Measurements from ENCODE around the gene ADORA2A.

ADORA2A gene

GRCh38 chr22:24427500-24428164, at the start of gene ADORA2A:
ADORA2A (plus strand) TSS chr22:24427599; CDS start chr22:24433405, 5,806 bp downstream.
- no peak for DNase-seq

- peak; percentile 48 for DNase-seq
Observed at GRCh38 chr22:24379536-24379935, 47.9 kb upstream of the ADORA2A start.

- no peak for DNase-seq
Observed at GRCh38 chr22:24380220-24380904, 47.0 kb upstream of the ADORA2A start.

GRCh38 chr22:24380905-24381230, 46.5 kb upstream of the ADORA2A start:
- DNase-seq: no peak

- no peak for DNase-seq
Observed at GRCh38 chr22:24383061-24383460, 44.3 kb upstream of the ADORA2A start.

- no peak for DNase-seq
Observed at GRCh38 chr22:24384131-24384530, 43.3 kb upstream of the ADORA2A start.

GRCh38 chr22:24386937-24387471, 40.4 kb upstream of the ADORA2A start:
- DNase-seq: no peak

GRCh38 chr22:24389680-24390079, 37.7 kb upstream of the ADORA2A start:
- DNase-seq: no peak

- no peak for DNase-seq
Observed at GRCh38 chr22:24390156-24390555, 37.2 kb upstream of the ADORA2A start.

GRCh38 chr22:24390576-24390975, 36.8 kb upstream of the ADORA2A start:
- DNase-seq: peak; percentile 56

GRCh38 chr22:24391836-24392217, 35.6 kb upstream of the ADORA2A start:
- peak; percentile 71 for DNase-seq

- no peak for DNase-seq
Observed at GRCh38 chr22:24392218-24392931, 35.0 kb upstream of the ADORA2A start.

GRCh38 chr22:24393012-24393559, 34.3 kb upstream of the ADORA2A start:
- DNase-seq: no peak

GRCh38 chr22:24393848-24394247, 33.6 kb upstream of the ADORA2A start:
- DNase-seq: no peak

- no peak for DNase-seq
Observed at GRCh38 chr22:24394254-24394653, 33.1 kb upstream of the ADORA2A start.

- peak; percentile 32 for DNase-seq
Observed at GRCh38 chr22:24398409-24398808, 29.0 kb upstream of the ADORA2A start.

- no peak for DNase-seq
Observed at GRCh38 chr22:24400034-24400725, 27.2 kb upstream of the ADORA2A start.

GRCh38 chr22:24400726-24401596, 26.4 kb upstream of the ADORA2A start:
- peak; percentile 44 for DNase-seq

GRCh38 chr22:24401931-24402367, 25.4 kb upstream of the ADORA2A start:
- DNase-seq: no peak

GRCh38 chr22:24402460-24403192, 24.8 kb upstream of the ADORA2A start:
- DNase-seq: peak; percentile 96

- no peak for DNase-seq
Observed at GRCh38 chr22:24403346-24403745, 24.1 kb upstream of the ADORA2A start.

Measured in fibroblast of skin of right quadriceps (primary cell).